Thyroid gland (tissue), 4 donors: ENCODE data around the gene CHMP6.

Experiments
- POLR2A ChIP-seq, 2 donors: fragments of 450-650 bp; IDR thresholded peaks; one replicate each; pipeline ENCODE4 v1.6.1; 2017; ENCODE audit warnings: antibody characterized with exemption in 2 of 2, mild to moderate bottlenecking in 2 of 2, moderate library complexity in 1 of 2
- TF ChIP-seq, protein P1 (sequence below), 6 experiments: fragments of 200-600 bp in 3 of 6; fragments of 450-650 bp in 3 of 6; sonication (generic) in 3 of 6; IDR thresholded peaks; one replicate each; pipeline ENCODE4 v1.5.1; 2016 to 2019; ENCODE audit warnings: antibody characterized with exemption in 6 of 6, mild to moderate bottlenecking in 2 of 6, inconsistent platforms in 1 of 6, moderate library complexity in 1 of 6

DNA sequence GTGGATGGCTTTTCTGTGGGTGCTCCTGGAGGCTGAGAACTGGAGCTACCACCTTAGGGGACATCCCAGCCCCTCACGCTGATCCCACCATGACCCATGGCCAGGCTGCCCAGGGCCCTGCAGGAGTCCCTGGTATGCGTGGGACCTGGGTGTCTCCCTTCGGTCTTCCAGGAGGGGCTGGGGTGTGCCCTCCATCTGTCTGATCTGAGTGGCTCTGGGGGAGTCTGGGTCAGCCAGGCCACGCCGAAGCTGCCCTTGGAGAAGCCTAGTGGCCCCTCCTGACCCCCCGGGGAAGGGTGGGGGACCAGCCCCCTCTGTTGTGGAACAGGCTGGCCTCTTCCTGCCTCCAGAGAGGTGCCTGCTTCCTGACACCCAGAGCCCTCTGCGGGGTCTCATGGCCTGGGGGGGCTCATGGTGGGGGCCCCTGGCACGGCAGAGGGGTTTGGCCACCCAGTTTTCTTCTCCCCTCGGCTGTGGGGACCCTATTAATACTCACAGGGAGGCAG is 54.0 kb downstream of the CHMP6 start:
- no peak for TF ChIP-seq POLR2A (IDR thresholded peaks at IDR 0.05)
- TF ChIP-seq, protein P1, sequence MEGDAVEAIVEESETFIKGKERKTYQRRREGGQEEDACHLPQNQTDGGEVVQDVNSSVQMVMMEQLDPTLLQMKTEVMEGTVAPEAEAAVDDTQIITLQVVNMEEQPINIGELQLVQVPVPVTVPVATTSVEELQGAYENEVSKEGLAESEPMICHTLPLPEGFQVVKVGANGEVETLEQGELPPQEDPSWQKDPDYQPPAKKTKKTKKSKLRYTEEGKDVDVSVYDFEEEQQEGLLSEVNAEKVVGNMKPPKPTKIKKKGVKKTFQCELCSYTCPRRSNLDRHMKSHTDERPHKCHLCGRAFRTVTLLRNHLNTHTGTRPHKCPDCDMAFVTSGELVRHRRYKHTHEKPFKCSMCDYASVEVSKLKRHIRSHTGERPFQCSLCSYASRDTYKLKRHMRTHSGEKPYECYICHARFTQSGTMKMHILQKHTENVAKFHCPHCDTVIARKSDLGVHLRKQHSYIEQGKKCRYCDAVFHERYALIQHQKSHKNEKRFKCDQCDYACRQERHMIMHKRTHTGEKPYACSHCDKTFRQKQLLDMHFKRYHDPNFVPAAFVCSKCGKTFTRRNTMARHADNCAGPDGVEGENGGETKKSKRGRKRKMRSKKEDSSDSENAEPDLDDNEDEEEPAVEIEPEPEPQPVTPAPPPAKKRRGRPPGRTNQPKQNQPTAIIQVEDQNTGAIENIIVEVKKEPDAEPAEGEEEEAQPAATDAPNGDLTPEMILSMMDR (IDR thresholded peaks at IDR 0.05) = no peak
